VCaP (cell line): ENCODE results near the gene SHISA8.
A peak's percentile ranks its signal among the peaks of the same experiment; 100 is the strongest.
"Not testable (repeated sequence)": the region's sequence is repeated elsewhere in the genome, so short reads cannot be mapped to it uniquely, and the experiment has no call there.

Experiments used
- H3K27ac ChIP-seq: fragments of 450-650 bp; 2 replicates; pipeline ENCODE4 v1.5.1; 2017
- CTCF ChIP-seq: fragments of 450-650 bp; conservative IDR thresholded peaks from 2 replicates; pipeline ENCODE4 v1.5.1; 2017; ENCODE audit warnings: mild to moderate bottlenecking, moderate library complexity

Gene SHISA8

GRCh38 chr22:41949297-41949965 lies 34.6 kb upstream of the SHISA8 start:
- no peak overlapping the region for H3K27ac ChIP-seq
- no peak for TF ChIP-seq CTCF

- not testable (repeated sequence) for H3K27ac ChIP-seq
These were observed 34.0 kb upstream of the SHISA8 start for GRCh38 chr22:41948928-41949296.

GRCh38 chr22:41948142-41948541 lies 33.3 kb upstream of the SHISA8 start:
- no peak overlapping the region for H3K27ac ChIP-seq
- TF ChIP-seq CTCF, result no peak

- H3K27ac ChIP-seq, result peak overlapping the region; percentile 71
- TF ChIP-seq CTCF, result no peak
These were observed 32.7 kb upstream of the SHISA8 start for GRCh38 chr22:41947424-41948080.

- TF ChIP-seq CTCF, result no peak
- H3K27ac ChIP-seq, result peak within 1 kb of the TSS; percentile 71
These were observed 32.0 kb upstream of the SHISA8 start, which contains the start of gene CENPM for GRCh38 chr22:41946629-41947423. Gene CENPM (minus strand): TSS chr22:41947152. CDS start chr22:41947076, 76 bp downstream.

- H3K27ac ChIP-seq, result 0 out of 2 replicates have a peak overlapping the region, but pooled peaks have one; percentile 11
These were observed 28.9 kb upstream of the SHISA8 start for GRCh38 chr22:41943661-41944209.

More at GRCh38 chr22:41943661-41944209, 28.9 kb upstream of the SHISA8 start:
- TF ChIP-seq CTCF, result no peak
